SK-N-SH treated with all-trans-retinoic acid at 6 μM for 48 hours (cell line): ENCODE measurements around the gene QSOX2.

Experiments
- ATAC-seq: fragments of 200-7000 bp; cut with Tn5 transposase; 3 replicates; pipeline ENCODE4 v1.9.1; 2020; ENCODE audit warnings: mild to moderate bottlenecking, moderate library complexity
- ARNTL ChIP-seq: fragments of 450-650 bp; formaldehyde crosslinking; IDR thresholded peaks from 2 replicates; pipeline ENCODE4 v1.5.0; 2020; ENCODE audit warnings: low read depth, mild to moderate bottlenecking, moderate library complexity, borderline replicate concordance
- BACH2 ChIP-seq: fragments of 250-450 bp; sonication (Bioruptor Pico); IDR thresholded peaks from 2 replicates; pipeline ENCODE4 v1.9.0; 2021; ENCODE audit warnings: mild to moderate bottlenecking, borderline replicate concordance
- CSDC2 ChIP-seq: fragments of 250-450 bp; sonication (Bioruptor Pico); IDR thresholded peaks from 2 replicates; pipeline ENCODE4 v1.5.0; 2020; ENCODE audit warnings: mild to moderate bottlenecking, moderate library complexity
- CSRNP3 ChIP-seq: fragments of 250-450 bp; sonication (Bioruptor Pico); IDR thresholded peaks from 2 replicates; pipeline ENCODE4 v1.5.1; 2021; ENCODE audit warnings: mild to moderate bottlenecking, moderate library complexity
- ISL1 ChIP-seq: fragments of 250-450 bp; sonication (Bioruptor Pico); IDR thresholded peaks from 2 replicates; pipeline ENCODE4 v2.1.2; 2022; ENCODE audit warnings: mild to moderate bottlenecking, moderate library complexity
- POU6F1 ChIP-seq: fragments of 250-450 bp; sonication (Bioruptor Pico); IDR thresholded peaks from 2 replicates; pipeline ENCODE4 v1.8.0; 2021; ENCODE audit warnings: low read depth, mild to moderate bottlenecking, moderate library complexity, borderline replicate concordance
- PPARA ChIP-seq: fragments of 250-450 bp; sonication (Bioruptor Pico); IDR thresholded peaks from 2 replicates; pipeline ENCODE4 v1.5.0; 2020; ENCODE audit warnings: mild to moderate bottlenecking, borderline replicate concordance
- RARB ChIP-seq: fragments of 250-450 bp; sonication (Bioruptor Pico); IDR thresholded peaks from 2 replicates; pipeline ENCODE4 v1.8.0; 2021; ENCODE audit warnings: mild to moderate bottlenecking, moderate library complexity
- SNAI2 ChIP-seq: fragments of 250-450 bp; sonication (Bioruptor Pico); IDR thresholded peaks from 2 replicates; pipeline ENCODE4 v1.5.0; 2020; ENCODE audit warnings: mild to moderate bottlenecking, moderate library complexity
- TCF4 ChIP-seq: fragments of 250-450 bp; sonication (Bioruptor Pico); IDR thresholded peaks from 2 replicates; pipeline ENCODE4 v1.8.0; 2021; ENCODE audit warnings: mild to moderate bottlenecking, moderate library complexity, borderline replicate concordance
- TOX ChIP-seq: fragments of 250-450 bp; sonication (Bioruptor Pico); IDR thresholded peaks from 2 replicates; pipeline ENCODE4 v1.8.0; 2021; ENCODE audit warnings: mild to moderate bottlenecking, moderate library complexity, borderline replicate concordance
- ZC3H10 ChIP-seq: fragments of 250-450 bp; sonication (Bioruptor Pico); IDR thresholded peaks from 2 replicates; pipeline ENCODE4 v1.5.1; 2021; ENCODE audit warnings: mild to moderate bottlenecking, moderate library complexity
- ZFP30 ChIP-seq: fragments of 450-650 bp; formaldehyde crosslinking; IDR thresholded peaks from 2 replicates; pipeline ENCODE4 v1.5.0; 2022; ENCODE audit warnings: mild to moderate bottlenecking, moderate library complexity
- ZNF565 ChIP-seq: fragments of 450-650 bp; formaldehyde crosslinking; conservative IDR thresholded peaks from 2 replicates; pipeline ENCODE4 v1.5.0; 2020; ENCODE audit warnings: low read depth, mild to moderate bottlenecking, moderate library complexity
- ZNF70 ChIP-seq: fragments of 450-650 bp; formaldehyde crosslinking; IDR thresholded peaks from 2 replicates; pipeline ENCODE4 v1.5.0; 2020; ENCODE audit warnings: mild to moderate bottlenecking, moderate library complexity
- ZNF8 ChIP-seq: fragments of 450-650 bp; formaldehyde crosslinking; IDR thresholded peaks from 2 replicates; pipeline ENCODE4 v1.5.0; 2020; ENCODE audit warnings: mild to moderate bottlenecking, moderate library complexity
- TF ChIP-seq, protein P1 (sequence below): fragments of 250-450 bp; sonication (Bioruptor Pico); IDR thresholded peaks from 2 replicates; pipeline ENCODE4 v1.8.0; 2020; ENCODE audit warnings: mild to moderate bottlenecking, moderate library complexity, borderline replicate concordance
- TF ChIP-seq, protein P2 (sequence below): fragments of 250-450 bp; sonication (Bioruptor Pico); IDR thresholded peaks from 2 replicates; pipeline ENCODE4 v1.5.1; 2020; ENCODE audit warnings: low read depth, mild to moderate bottlenecking, moderate library complexity

The QSOX2 gene

DNA sequence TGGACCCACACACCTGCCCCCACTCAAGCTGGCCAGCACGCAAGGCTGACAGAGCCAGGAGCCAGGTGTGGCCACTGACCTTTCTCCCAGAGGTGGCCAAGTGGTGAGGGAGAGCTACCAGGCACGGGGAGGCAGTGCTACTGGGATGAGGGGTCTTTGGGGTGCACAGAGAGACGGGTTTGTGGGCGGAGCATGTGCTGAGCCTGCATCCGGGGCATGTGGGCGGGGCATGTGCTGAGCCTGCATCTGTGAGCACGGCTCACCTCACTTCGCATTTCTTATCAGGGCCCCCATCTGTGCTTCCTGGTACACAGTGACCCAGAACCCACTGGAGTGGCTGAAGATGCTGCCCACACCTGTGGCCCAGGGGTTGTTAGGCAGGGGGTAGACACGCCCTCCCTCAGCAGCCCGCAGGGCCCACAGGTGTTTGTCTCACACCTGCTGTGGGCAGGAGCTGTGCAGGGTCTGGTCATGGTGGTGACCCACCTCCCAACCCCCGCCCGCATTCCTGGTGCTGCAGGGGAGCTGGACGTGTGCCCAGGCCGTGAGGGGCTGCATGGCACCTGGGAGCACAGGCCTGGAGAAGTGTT lies 36.8 kb upstream of the QSOX2 start:
- no peak for ATAC-seq
- TF ChIP-seq ISL1 (CRISPR knock-in tag), result no peak
- no peak for TF ChIP-seq PPARA (CRISPR knock-in tag)
- no peak for TF ChIP-seq CSDC2 (CRISPR knock-in tag)
- no peak for TF ChIP-seq ZC3H10 (CRISPR knock-in tag)
- TF ChIP-seq ZNF565 (CRISPR knock-in tag), result no peak
- TF ChIP-seq, protein P1, sequence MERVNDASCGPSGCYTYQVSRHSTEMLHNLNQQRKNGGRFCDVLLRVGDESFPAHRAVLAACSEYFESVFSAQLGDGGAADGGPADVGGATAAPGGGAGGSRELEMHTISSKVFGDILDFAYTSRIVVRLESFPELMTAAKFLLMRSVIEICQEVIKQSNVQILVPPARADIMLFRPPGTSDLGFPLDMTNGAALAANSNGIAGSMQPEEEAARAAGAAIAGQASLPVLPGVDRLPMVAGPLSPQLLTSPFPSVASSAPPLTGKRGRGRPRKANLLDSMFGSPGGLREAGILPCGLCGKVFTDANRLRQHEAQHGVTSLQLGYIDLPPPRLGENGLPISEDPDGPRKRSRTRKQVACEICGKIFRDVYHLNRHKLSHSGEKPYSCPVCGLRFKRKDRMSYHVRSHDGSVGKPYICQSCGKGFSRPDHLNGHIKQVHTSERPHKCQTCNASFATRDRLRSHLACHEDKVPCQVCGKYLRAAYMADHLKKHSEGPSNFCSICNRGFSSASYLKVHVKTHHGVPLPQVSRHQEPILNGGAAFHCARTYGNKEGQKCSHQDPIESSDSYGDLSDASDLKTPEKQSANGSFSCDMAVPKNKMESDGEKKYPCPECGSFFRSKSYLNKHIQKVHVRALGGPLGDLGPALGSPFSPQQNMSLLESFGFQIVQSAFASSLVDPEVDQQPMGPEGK (CRISPR knock-in tag), result no peak
- TF ChIP-seq POU6F1, result no peak
- no peak for TF ChIP-seq TCF4
- TF ChIP-seq CSRNP3 (CRISPR knock-in tag), result no peak
- no peak for TF ChIP-seq ARNTL (CRISPR knock-in tag)

- ATAC-seq, result no peak
- no peak for TF ChIP-seq SNAI2
- TF ChIP-seq BACH2 (CRISPR knock-in tag), result no peak
- TF ChIP-seq ARNTL (CRISPR knock-in tag), result no peak
- TF ChIP-seq ZNF70, result no peak
- no peak for TF ChIP-seq POU6F1
- TF ChIP-seq ZNF8 (CRISPR knock-in tag), result no peak
Measured at GRCh38 chr9:136281421-136282271, 36.0 kb upstream of the QSOX2 start.

- no peak for ATAC-seq
Measured at GRCh38 chr9:136280535-136281315, 35.1 kb upstream of the QSOX2 start.

More at GRCh38 chr9:136280535-136281315, 35.1 kb upstream of the QSOX2 start:
- TF ChIP-seq RARB (CRISPR knock-in tag) (no peak), ZFP30 (CRISPR knock-in tag) (no peak), BACH2 (CRISPR knock-in tag) (no peak), CSDC2 (CRISPR knock-in tag) (no peak), ISL1 (CRISPR knock-in tag) (no peak), PPARA (CRISPR knock-in tag) (no peak), TOX (no peak), POU6F1 (no peak)
- TF ChIP-seq, protein P2, sequence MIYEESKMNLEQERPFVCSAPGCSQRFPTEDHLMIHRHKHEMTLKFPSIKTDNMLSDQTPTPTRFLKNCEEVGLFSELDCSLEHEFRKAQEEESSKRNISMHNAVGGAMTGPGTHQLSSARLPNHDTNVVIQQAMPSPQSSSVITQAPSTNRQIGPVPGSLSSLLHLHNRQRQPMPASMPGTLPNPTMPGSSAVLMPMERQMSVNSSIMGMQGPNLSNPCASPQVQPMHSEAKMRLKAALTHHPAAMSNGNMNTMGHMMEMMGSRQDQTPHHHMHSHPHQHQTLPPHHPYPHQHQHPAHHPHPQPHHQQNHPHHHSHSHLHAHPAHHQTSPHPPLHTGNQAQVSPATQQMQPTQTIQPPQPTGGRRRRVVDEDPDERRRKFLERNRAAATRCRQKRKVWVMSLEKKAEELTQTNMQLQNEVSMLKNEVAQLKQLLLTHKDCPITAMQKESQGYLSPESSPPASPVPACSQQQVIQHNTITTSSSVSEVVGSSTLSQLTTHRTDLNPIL (CRISPR knock-in tag), result no peak
- TF ChIP-seq, all 23 proteins: peak for 0
